Measurements from ENCODE around the gene NMT1.

The NMT1 gene

GRCh38 chr17:45104907-45105624 is 43.9 kb downstream of the NMT1 start:
- no peak for DNase-seq (ENCODE audit: low spot score)

DNA sequence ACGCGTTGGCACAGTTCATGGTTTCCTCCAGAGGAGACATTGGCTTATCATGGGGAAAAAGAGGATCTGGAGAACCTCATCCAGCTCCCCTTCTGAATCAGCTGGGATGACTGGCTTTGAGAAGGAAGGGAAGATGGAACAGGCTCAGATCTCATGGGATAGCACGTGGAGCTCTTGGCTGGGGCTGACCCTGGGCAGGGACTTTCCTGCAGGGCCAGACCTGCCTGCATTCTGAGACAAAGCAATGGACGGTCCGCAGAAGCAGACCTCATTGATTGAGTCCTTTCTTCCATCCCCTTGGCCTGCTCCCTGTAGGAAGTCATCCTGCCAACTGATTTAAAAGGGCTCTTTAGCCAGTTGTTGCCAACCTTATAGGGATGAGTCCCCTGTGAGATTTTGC is 45.0 kb downstream of the NMT1 start:
- DNase-seq (ENCODE audit: low spot score) = no peak

DNA sequence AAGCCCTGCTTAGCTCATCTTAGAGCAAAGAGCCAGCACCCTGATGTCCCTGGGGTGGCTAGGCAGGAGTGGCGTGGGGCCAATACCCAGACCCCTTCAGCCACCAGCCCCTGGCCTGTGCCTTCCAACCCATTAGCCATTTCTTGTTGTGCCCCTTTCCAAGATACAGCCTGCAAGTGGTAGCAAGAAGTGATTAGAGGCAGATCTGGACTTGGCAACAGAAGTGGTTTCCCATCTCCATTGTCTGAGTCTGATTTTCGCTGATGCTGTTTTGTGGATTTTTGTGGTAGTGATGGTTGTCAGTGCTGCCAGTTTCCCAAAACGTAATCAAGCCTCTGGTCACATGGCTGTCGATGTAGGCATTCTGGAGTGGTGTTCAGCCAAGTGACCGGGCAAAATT is 45.5 kb downstream of the NMT1 start:
- DNase-seq (ENCODE audit: low spot score) = no peak

DNA sequence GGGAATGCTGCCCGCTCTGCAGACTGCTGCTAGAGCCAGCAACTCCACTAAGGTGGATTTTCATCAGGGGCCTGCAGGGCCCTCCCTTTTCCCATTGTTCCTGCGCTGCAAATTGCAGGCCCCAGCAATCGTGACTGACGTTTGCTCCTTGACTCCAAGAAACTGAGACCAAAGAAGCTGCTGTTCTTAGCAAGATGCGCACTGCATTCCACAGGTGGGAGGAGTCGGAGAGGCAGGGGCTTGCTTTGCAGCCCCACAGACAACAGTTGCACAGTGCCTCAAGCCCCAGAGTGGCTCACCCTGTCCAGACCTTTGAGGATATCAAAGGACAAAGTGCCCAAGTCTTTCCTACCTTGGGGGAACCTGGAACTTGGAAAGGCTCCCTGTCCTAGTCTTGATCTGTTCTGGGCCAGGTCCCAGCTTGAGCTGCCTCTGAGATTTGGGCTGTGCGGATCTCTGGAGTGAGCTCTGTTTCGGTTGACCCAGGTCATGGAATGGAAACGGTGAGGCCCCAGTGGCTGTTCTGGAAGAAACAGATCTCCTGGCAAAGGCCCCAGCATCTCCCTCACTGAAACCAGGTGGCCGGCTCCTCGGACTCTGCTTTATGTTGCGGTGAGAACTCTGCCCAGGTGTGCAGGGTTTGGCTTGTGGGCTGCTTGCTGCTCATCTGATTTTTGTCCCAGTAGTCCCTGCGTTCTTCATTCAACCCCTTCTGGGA is 46.3 kb downstream of the NMT1 start:
- DNase-seq (ENCODE audit: low spot score) = no peak

DNA sequence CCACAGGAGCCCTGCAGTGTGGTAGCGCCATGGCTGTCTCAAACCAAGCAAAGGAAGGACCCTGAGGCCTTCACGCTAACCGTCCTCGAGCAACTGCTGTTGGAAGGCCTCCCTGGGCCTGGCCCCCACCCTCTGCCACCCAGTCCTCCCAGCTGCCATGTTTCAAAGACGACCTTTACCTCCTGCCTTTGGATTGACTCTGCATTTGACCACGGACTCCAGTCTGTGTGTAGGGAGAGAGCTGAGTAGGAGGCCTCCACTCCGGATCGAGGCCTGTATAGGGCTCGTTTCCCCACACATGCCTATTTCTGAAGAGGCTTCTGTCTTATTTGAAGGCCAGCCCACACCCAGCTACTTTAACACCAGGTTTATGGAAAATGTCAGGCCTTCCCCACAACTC is 46.9 kb downstream of the NMT1 start:
- no peak for DNase-seq (ENCODE audit: low spot score)

DNA sequence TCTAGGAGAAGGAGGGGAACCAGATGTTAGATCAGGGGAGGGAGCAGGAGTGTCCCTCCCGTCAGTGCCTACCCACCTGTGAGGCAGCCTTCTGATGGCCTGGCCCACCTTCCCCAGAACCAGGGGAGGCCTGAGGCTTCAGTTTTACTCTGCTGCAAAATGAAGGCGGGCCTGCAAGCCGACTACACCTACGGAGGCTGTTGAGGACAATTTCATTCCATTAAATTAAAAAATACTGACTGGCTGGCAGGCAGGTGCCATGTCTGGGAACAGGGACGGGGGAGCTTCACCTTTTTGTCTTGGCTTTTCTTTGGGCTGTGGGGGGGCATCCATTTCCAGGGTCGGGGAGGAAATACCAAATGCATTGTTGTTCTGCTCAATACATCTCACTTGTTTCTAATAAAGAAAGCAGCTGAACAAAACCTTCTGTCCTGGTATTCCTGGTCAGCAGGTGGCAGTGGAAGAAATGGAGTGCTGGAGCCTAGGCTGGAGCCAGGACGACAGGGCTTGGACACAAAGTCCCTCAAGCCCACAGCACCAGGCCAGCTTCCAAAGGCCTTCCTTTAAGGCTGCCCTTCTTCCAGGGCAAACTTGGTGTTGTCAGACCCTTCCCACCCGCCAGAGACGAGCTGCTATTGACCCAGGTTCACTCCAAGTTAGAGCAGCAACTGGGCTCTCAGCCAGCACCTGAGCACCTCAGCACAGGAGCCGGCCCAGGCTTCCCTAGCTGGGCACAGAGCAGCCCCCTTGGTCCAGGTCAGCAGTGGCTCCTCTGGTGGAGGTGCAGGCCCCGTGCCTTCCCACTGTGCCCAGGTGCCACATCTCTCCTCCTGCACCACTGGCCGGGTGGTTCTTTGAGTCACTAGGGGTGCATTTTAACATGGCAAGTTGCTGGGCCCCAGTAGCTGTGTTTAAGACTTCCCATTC is 47.7 kb downstream of the NMT1 start:
- no peak for DNase-seq (ENCODE audit: low spot score)

- DNase-seq (ENCODE audit: low spot score) = no peak
Observed at GRCh38 chr17:45110676-45111611, 49.8 kb downstream of the NMT1 start.

DNA sequence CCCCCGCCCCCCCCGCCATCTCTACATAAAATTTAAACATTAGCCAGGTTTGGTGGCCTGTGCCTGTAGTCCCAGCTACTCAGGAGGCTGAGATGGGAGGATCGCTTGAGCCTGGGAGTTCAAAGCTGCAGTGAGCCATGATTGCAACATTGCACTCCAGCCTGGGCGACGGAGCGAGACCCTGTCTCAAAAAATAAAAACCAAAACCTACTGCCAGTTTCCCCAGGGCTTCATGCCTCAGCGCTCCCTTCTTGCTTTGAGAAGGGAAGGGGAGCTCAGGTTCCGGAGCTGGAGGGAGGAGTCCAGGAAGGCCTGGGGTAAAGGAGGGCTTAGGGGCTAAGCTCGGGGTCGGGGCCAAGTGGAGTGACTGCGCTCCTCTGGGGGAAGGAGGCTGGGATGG is 50.7 kb downstream of the NMT1 start:
- no peak for DNase-seq (ENCODE audit: low spot score)

GRCh38 chr17:45112559-45113423 is 51.7 kb downstream of the NMT1 start:
- DNase-seq (ENCODE audit: low spot score) = no peak

DNA sequence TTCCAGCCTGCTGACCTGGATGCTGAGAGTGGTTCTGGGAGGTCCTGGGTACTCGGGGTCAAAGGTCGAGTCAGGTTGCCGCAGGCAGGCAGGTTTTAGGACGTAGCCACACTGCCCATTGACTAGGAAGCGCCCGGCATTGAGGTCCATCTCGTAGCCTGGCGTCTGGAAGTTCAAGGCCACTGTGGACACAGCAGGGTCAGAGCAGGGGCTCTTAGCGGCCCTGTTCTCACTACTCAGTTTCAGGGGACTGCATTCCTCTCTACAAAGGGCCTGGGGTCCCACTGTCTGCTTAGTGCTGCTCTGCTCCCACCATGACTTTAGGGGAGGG is 52.3 kb downstream of the NMT1 start:
- DNase-seq (ENCODE audit: low spot score) = no peak

DNA sequence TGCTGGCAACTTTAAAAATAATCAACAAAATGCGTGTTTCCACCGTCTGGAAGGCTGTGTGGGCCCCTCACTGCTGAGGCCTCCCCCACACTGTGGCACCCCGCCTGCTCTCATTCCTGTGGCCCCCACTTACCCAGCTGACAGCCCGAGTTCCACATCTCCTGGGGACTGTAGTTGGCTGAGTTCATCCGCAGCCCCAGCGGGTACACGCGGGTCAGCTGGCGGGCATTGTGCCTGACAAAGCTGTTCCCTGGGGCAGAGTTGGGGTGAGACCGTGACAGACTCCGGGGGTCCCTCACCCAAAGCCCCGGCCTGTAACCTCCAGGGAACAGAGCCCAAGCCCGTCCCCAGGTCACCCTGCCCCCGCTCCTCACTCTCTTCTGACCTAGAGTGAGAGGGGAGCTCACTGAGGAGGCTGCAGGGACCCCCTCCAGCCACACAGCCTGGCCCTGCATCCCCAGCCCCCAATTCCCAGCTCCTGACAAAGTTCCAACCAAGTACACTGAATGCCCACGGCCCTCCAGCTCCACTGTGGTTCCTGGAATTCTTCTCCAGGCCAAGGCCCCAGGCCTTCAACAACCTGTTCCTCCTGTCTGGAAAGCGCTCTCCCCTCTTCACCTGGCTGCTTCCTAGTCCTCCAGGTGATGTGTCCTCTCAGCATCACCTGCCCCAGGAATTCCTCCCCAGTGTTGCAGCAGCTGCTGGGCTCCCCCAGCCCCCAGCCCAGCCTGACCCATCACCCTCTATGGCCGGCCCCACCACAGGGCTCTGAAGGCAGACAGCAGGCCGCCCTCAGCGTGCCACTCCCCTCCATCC is 53.2 kb downstream of the NMT1 start:
- no peak for DNase-seq (ENCODE audit: low spot score)

DNA sequence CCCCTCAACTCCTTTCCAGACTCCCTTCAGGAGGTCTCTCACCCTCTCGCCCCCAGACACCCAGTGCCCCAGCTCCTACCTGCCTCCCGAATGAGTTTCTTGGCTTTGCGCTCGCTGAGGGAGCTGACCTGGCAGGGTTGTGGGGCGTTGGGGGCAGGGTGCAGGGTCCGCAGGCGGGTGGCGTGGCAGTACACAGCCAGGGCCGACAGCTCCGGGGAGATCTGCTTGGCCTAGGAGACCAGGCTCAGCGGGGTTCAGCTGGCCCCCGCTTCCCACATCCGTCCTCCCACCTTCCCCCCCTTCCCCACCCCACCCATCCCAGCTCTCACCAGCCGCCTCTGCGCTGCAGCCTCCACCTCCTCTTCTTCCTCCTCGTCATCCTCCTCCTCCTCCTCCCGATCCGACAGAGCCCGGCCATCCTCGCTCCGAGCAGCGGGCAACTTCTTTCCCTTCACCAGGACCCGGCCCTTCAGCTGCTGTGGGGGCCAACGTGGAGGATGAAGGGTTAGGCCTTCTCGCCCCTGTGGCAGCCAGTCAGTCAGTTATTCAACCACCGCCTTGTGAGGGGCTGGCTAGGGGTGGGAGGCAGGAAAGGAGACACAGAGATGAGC is 54.0 kb downstream of the NMT1 start:
- no peak for DNase-seq (ENCODE audit: low spot score)

- no peak for DNase-seq (ENCODE audit: low spot score)
Observed at GRCh38 chr17:45115871-45116270, 54.8 kb downstream of the NMT1 start.

DNA sequence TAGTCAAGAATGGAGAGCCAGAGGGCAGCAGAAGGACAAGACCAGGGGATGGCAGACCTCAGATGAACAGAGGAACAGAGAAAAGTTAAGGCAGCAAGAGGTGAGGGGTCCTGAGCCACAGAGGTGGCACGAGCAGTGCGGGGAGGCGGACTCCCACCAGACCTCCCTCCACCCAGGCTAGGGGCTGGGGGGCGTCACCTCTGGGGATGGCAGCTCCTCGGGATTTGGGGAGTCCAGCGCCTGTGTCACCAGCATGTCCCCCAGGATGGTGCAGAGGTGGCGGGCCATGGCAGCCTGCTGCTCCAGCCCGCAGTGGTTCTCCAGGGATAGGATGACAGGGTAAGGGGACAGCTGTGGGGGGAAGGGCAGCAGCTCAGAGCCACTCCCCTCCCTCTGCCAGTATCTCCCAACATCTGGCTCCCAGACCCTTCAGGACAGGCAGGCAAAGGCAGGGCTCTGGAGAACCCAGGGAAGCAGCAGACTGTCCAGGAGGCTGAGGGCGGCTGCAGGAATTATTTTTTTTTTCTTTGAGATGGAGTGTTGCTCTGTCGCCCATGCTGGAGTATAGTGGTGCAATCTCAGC is 55.4 kb downstream of the NMT1 start:
- DNase-seq (ENCODE audit: low spot score) = no peak

DNA sequence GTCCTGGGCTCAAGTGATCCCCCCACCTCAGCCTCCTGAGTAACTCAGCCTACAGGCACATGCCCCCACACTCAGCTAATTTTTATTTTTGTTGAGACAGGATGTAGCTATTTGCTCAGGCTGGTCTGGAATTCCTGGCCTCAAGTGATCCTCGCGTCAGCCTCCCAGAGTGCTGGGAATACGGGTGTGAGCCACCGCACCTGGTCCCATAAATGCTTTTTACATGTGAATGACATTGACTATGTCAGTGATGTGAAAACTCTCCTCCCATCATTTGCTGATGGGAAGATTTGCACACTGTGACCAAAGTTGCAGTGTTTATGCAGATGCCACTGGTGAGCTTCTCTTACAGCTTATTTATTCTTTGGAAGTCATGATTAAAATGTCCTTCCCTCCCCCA is 56.2 kb downstream of the NMT1 start:
- no peak for DNase-seq (ENCODE audit: low spot score)

- no peak for DNase-seq (ENCODE audit: low spot score)
Observed at GRCh38 chr17:45117848-45118646, 56.9 kb downstream of the NMT1 start.

DNA sequence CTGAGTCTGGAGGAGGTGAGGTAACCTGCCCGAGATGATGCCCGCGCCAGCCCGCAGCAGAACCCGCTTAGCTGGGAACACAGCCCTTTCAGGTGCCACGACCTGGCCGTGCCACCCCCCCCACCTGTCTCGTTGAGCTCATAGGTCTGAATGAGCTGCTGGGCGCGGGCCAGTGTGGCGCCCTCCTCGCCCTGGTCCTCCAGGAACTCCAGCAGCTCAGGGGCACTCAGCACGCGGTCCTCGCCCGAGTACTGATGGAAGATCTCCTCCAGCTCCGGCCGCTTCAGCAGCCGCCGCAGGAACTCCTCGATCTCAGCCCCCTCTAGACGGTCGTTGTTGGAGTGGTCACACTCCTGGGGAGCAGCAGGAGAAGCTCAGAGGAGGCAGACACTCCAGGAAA is 57.6 kb downstream of the NMT1 start:
- no peak for DNase-seq (ENCODE audit: low spot score)

DNA sequence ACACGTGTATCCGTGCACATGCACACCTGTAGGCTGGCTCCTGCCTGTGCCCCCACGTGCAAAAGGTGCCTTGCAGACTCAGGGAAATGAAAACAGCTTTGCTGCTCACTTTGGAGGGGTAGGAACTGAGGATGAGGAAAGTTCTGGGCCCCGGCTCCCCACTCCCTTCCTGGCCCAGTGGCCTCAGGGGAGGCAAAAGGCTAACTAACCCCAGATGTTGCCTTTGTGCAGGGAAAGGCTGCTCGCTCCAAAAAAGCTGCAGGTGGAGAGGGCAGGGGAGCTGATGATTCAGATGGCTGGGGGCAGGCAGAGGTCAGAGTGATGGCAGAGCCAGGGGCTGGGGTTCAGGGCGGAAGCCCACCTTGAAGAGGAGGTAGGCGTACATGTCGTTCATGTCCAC is 58.8 kb downstream of the NMT1 start:
- no peak for DNase-seq (ENCODE audit: low spot score)

Data from HuH-7.5 (cell line).